Cortex of kidney (tissue), 1 donor: ENCODE results near the gene MIER3.

Experiments
- DNase-seq: peaks from one replicate; lab custom pipeline; 2025; lab: John Stamatoyannopoulos, UW

The MIER3 gene

GRCh38 chr5:56961746-56962145 is 9.8 kb upstream of the MIER3 start:
- DNase-seq, result no peak

GRCh38 chr5:56959326-56959725 is 7.4 kb upstream of the MIER3 start:
- no peak for DNase-seq

- no peak for DNase-seq
Observed at GRCh38 chr5:56958595-56958994, 6.7 kb upstream of the MIER3 start.

- no peak for DNase-seq
Observed at GRCh38 chr5:56954262-56954661, 2.3 kb upstream of the MIER3 start.

- DNase-seq, result no peak
Observed at GRCh38 chr5:56951126-56951945, 587 bp downstream of the MIER3 start.

- no peak for DNase-seq
Observed at GRCh38 chr5:56950626-56951125, 1.2 kb downstream of the MIER3 start.

- DNase-seq, result no peak
Observed at GRCh38 chr5:56947052-56947451, 4.9 kb downstream of the MIER3 start.

GRCh38 chr5:56941981-56942380 is 9.9 kb downstream of the MIER3 start:
- no peak for DNase-seq

- no peak for DNase-seq
Observed at GRCh38 chr5:56938858-56939257, 13.1 kb downstream of the MIER3 start.

- no peak for DNase-seq
Observed at GRCh38 chr5:56934325-56934724, 17.6 kb downstream of the MIER3 start.

- no peak for DNase-seq
Observed at GRCh38 chr5:56922922-56923321, 29.0 kb downstream of the MIER3 start.

- no peak for DNase-seq
Observed at GRCh38 chr5:56919942-56920662, 31.8 kb downstream of the MIER3 start.

- DNase-seq, result no peak
Observed at GRCh38 chr5:56918054-56918453, 33.9 kb downstream of the MIER3 start.

- no peak for DNase-seq
Observed at GRCh38 chr5:56917534-56917933, 34.4 kb downstream of the MIER3 start.

- DNase-seq, result no peak
Observed at GRCh38 chr5:56914678-56915077, 37.2 kb downstream of the MIER3 start.

GRCh38 chr5:56913766-56914165 is 38.2 kb downstream of the MIER3 start:
- no peak for DNase-seq

GRCh38 chr5:56910210-56910965 is 41.5 kb downstream of the MIER3 start:
- DNase-seq, result no peak

- DNase-seq, result peak; percentile 37
Observed at GRCh38 chr5:56909294-56910209, 42.4 kb downstream of the MIER3 start, which contains the start of gene SETD9. Gene SETD9 (plus strand): TSS chr5:56909596. CDS start chr5:56909646, 50 bp downstream.

- no peak for DNase-seq
Observed at GRCh38 chr5:56908942-56909293, 43.0 kb downstream of the MIER3 start.

GRCh38 chr5:56900858-56901578 is 50.9 kb downstream of the MIER3 start:
- no peak for DNase-seq

GRCh38 chr5:56900395-56900794 is 51.5 kb downstream of the MIER3 start:
- no peak for DNase-seq
